Upper lobe of right lung (tissue), 1 donor: ENCODE data around the gene LAMA2. TPM values are rescaled to one million over a fixed set of nuclear protein-coding genes. Genes with fewer than 3 reads are reported as not detected.

Experiments used
- ATAC-seq: fragments of 200-7000 bp; cut with Tn5 transposase; one replicate; pipeline ENCODE4 v1.9.1; 2020; ENCODE audit warnings: mild to moderate bottlenecking, moderate library complexity
- DNase-seq: peaks from one replicate; pipeline ENCODE4 v3.0.0-alpha.2; 2020
- H3K27ac ChIP-seq: fragments of 200-600 bp; one replicate; pipeline ENCODE4 v1.8.0; 2022
- H3K27me3 ChIP-seq: fragments of 200-600 bp; one replicate; pipeline ENCODE4 v1.8.0; 2022; ENCODE audit warnings: mild to moderate bottlenecking
- H3K36me3 ChIP-seq: fragments of 200-600 bp; one replicate; pipeline ENCODE4 v1.8.0; 2022
- H3K4me1 ChIP-seq: fragments of 200-600 bp; one replicate; pipeline ENCODE4 v1.8.0; 2022
- H3K4me3 ChIP-seq: fragments of 200-600 bp; one replicate; pipeline ENCODE4 v1.8.0; 2022; ENCODE audit warnings: mild to moderate bottlenecking
- H3K9me3 ChIP-seq: fragments of 200-600 bp; one replicate; pipeline ENCODE4 v1.8.0; 2022
- intact Hi-C: fragments of 100-400 bp; cut with DNase I; formaldehyde crosslinking; loops from one replicate; pipeline ENCODE4 v1.11.0; 2022
- total RNA-seq: library from RNA; stranded (reverse); fragmentation: NEBNext Ultra II Directional; extraction: Animal tissue kit (Norgen Biotek cat#: 25700); gene quantifications from one replicate; pipeline ENCODE4 v1.2.1, GENCODE V29; 2021
- TF ChIP-seq, protein P1 (sequence below): fragments of 200-600 bp; IDR thresholded peaks from one replicate; pipeline ENCODE4 v1.8.0; 2022; ENCODE audit warnings: antibody characterized with exemption
- donor health status: DM: no; HTN: yes; CAD: no; lungs with severe emphysema.

Gene LAMA2
- total RNA-seq, 1 donor from 2014 or later = 42.1 TPM

GRCh38 chr6:129513471-129513870, 630.5 kb downstream of the LAMA2 start:
- Histone ChIP-seq H3K27me3 (no peaks in the 10 kb centered on the region), H3K36me3 (peaks cover 39% of the 10 kb centered on the region), H3K27ac (no peak overlapping the region), H3K9me3 (no peaks in the 10 kb centered on the region), H3K4me3 (no peak overlapping the region), H3K4me1 (peaks cover 4% of the 10 kb centered on the region)
- TF ChIP-seq, protein P1, sequence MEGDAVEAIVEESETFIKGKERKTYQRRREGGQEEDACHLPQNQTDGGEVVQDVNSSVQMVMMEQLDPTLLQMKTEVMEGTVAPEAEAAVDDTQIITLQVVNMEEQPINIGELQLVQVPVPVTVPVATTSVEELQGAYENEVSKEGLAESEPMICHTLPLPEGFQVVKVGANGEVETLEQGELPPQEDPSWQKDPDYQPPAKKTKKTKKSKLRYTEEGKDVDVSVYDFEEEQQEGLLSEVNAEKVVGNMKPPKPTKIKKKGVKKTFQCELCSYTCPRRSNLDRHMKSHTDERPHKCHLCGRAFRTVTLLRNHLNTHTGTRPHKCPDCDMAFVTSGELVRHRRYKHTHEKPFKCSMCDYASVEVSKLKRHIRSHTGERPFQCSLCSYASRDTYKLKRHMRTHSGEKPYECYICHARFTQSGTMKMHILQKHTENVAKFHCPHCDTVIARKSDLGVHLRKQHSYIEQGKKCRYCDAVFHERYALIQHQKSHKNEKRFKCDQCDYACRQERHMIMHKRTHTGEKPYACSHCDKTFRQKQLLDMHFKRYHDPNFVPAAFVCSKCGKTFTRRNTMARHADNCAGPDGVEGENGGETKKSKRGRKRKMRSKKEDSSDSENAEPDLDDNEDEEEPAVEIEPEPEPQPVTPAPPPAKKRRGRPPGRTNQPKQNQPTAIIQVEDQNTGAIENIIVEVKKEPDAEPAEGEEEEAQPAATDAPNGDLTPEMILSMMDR = no peak
- DNase-seq (no peak), ATAC-seq (no peak)
- intact Hi-C loops = no loop called here

DNA sequence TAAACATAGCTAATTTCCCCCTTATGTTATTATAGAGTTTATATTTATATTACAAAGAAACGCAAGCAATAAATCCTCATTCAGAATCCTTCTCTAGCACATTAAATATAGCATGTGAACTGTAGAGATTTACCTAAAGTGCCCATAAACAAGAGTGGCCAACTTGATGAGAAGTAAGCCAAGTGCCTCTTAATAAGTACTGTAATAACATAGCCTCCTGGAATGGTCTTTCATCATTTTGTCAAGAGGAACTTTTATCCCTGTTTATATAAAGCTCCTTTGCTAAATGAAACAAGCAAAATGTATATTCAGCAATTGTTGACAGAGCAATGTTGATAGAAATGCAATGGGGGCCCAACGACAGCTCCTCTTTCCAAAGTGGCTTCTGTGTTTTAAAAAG, 632.1 kb downstream of the LAMA2 start:
- Histone ChIP-seq H3K4me3 (no peak overlapping the region), H3K36me3 (peaks cover 39% of the 10 kb centered on the region), H3K27me3 (no peaks in the 10 kb centered on the region), H3K27ac (no peak overlapping the region), H3K9me3 (no peaks in the 10 kb centered on the region), H3K4me1 (no peaks in the 10 kb centered on the region)
- TF ChIP-seq, protein P1 = no peak
- DNase-seq (no peak), ATAC-seq (no peak)
- intact Hi-C loops = no loop called here

DNA sequence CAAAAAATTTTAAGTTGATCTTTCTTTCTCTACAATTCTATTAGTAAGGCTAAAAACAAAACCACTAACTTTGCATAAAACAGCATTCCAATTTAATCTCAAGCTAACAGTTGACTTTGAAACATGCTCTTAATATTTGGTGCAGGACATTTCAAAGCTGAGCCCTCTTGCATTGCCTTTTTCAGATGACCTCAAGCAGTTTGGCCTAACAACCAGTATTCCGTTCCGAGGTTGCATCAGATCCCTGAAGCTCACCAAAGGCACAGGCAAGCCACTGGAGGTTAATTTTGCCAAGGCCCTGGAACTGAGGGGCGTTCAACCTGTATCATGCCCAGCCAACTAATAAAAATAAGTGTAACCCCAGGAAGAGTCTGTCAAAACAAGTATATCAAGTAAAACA, 633.1 kb downstream of the LAMA2 start:
- no peaks in the 10 kb centered on the region for H3K9me3 ChIP-seq
- H3K4me1 ChIP-seq = no peaks in the 10 kb centered on the region
- TF ChIP-seq, protein P1 = no peak
- H3K27ac ChIP-seq = no peak overlapping the region
- H3K27me3 ChIP-seq = no peaks in the 10 kb centered on the region
- H3K4me3 ChIP-seq = no peak overlapping the region
- ATAC-seq = no peak
- DNase-seq = no peak
- intact Hi-C loops = no loop called here
- peaks cover 39% of the 10 kb centered on the region for H3K36me3 ChIP-seq

DNA sequence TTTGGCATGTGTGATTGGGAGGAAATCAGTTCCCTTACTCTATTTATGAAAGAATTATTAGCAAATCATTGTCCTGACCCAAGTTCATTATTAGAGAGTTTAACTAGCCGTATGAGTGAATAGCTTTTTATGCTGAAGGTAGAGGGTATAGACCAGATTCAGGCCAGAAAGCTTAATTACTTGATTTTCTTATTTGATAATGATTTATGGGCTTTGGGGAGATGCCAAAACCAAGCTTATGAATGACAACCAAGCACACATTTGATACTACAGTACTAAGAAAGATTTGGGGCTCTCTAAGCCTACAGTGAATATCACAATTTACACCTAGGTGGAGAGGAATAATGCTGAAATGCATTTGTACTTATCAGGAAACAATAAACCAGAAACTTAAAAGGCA, 633.8 kb downstream of the LAMA2 start:
- DNase-seq = no peak
- ATAC-seq = no peak
- intact Hi-C loops = no loop called here
- Histone ChIP-seq H3K36me3 (peaks cover 39% of the 10 kb centered on the region), H3K27ac (no peak overlapping the region), H3K9me3 (no peaks in the 10 kb centered on the region), H3K4me3 (no peak overlapping the region), H3K27me3 (no peaks in the 10 kb centered on the region), H3K4me1 (no peaks in the 10 kb centered on the region)
- TF ChIP-seq, protein P1 = no peak

DNA sequence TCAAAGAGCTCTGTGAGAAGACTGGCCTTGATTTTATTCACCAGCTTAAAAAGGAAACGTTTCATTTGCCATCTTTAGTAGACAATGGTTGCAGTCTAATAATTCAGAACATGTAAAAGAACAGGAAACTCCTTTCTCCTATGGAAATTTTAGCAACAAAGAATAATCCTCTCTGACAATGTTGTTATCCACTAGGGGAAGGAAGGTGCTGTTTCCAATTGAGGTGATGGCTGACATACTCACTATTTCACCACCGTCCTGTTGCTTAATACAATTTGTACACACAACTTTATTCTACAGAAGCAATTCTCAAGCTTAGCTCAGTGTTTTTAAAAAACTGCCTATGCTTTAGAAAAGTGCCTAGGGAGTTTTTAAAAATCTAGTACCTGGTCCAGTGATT, 634.4 kb downstream of the LAMA2 start:
- intact Hi-C loops = no loop called here
- DNase-seq (no peak), ATAC-seq (no peak)
- H3K4me1 ChIP-seq = no peaks in the 10 kb centered on the region
- H3K27ac ChIP-seq = no peak overlapping the region
- H3K4me3 ChIP-seq = no peak overlapping the region
- H3K27me3 ChIP-seq = no peaks in the 10 kb centered on the region
- no peaks in the 10 kb centered on the region for H3K9me3 ChIP-seq
- TF ChIP-seq, protein P1 = no peak
- H3K36me3 ChIP-seq = peaks cover 37% of the 10 kb centered on the region

- intact Hi-C loops = no loop called here
- Histone ChIP-seq H3K27ac (no peak overlapping the region), H3K9me3 (no peaks in the 10 kb centered on the region), H3K36me3 (peaks cover 23% of the 10 kb centered on the region), H3K4me3 (no peak overlapping the region), H3K27me3 (no peaks in the 10 kb centered on the region), H3K4me1 (no peaks in the 10 kb centered on the region)
- no peak for DNase-seq
- TF ChIP-seq, protein P1 = no peak
- ATAC-seq = no peak
Observed at GRCh38 chr6:129519750-129520149, 636.8 kb downstream of the LAMA2 start.
